Measurements from ENCODE around the gene OPRM1.

Gene OPRM1

GRCh38 chr6:154099211-154099610, 60.2 kb downstream of the OPRM1 start:
- TF ChIP-seq Cebpa-rat (IDR thresholded peaks at IDR 0.05), result no peak
- no peaks in the 10 kb centered on the region for H3K9me3 ChIP-seq (replicated peaks in 1 of 11)
- no peak overlapping the region for H3K4me3 ChIP-seq
- no peak overlapping the region for H3K27ac ChIP-seq
- H3K36me3 ChIP-seq, result no peaks in the 10 kb centered on the region
- H3K4me2 ChIP-seq, result no peak overlapping the region
- no peaks in the 10 kb centered on the region for H4K20me1 ChIP-seq
- no peaks in the 10 kb centered on the region for H3K4me1 ChIP-seq
- no peaks in the 10 kb centered on the region for H3K27me3 ChIP-seq
- no peak overlapping the region for H3K9ac ChIP-seq

- H3K27me3 ChIP-seq, result no peaks in the 10 kb centered on the region
- H3K9me3 ChIP-seq (replicated peaks in 1 of 11), result peaks cover 0 to 16% (median 7%) of the 10 kb centered on the region in 11 experiments; a peak in 8 of 22 replicates
- no peak overlapping the region for H3K4me2 ChIP-seq
- no peaks in the 10 kb centered on the region for H3K36me3 ChIP-seq
- H3K27ac ChIP-seq, result no peak overlapping the region
- H4K20me1 ChIP-seq, result no peaks in the 10 kb centered on the region
- TF ChIP-seq Cebpa-rat (IDR thresholded peaks at IDR 0.05), result no peak
- no peak overlapping the region for H3K9ac ChIP-seq
- no peak overlapping the region for H3K4me3 ChIP-seq
- H3K4me1 ChIP-seq, result no peaks in the 10 kb centered on the region
Measured at GRCh38 chr6:154106251-154106650, 67.2 kb downstream of the OPRM1 start.

GRCh38 chr6:154111025-154111424, 72.0 kb downstream of the OPRM1 start:
- Histone ChIP-seq H3K9ac (no peak overlapping the region), H3K27ac (no peak overlapping the region)

GRCh38 chr6:154112181-154112809, 73.3 kb downstream of the OPRM1 start:
- Histone ChIP-seq H3K4me2 (no peak overlapping the region), H3K27ac (no peak overlapping the region), H3K36me3 (no peaks in the 10 kb centered on the region), H3K27me3 (no peaks in the 10 kb centered on the region), H3K4me3 (no peak overlapping the region), H3K9ac (no peak overlapping the region), H4K20me1 (no peaks in the 10 kb centered on the region), H3K9me3 (replicated peaks in 1 of 11) (peaks cover 0 to 13% (median 0%) of the 10 kb centered on the region in 11 experiments; a peak in 3 of 22 replicates), H3K4me1 (0 out of 20 replicates have a peak, but pooled peaks cover 0 to 6% (median 0%) of the 10 kb centered on the region in 10 experiments)
- TF ChIP-seq Cebpa-rat (IDR thresholded peaks at IDR 0.05), result no peak

More at GRCh38 chr6:154111025-154111424, 72.0 kb downstream of the OPRM1 start:
- Histone ChIP-seq H3K4me3 (no peak overlapping the region), H4K20me1 (no peaks in the 10 kb centered on the region), H3K9me3 (replicated peaks in 1 of 11) (peaks cover 0 to 13% (median 3%) of the 10 kb centered on the region in 11 experiments; a peak in 5 of 22 replicates), H3K4me2 (no peak overlapping the region), H3K36me3 (no peaks in the 10 kb centered on the region), H3K4me1 (0 out of 20 replicates have a peak, but pooled peaks cover 0 to 6% (median 0%) of the 10 kb centered on the region in 10 experiments), H3K27me3 (no peaks in the 10 kb centered on the region)
- no peak for TF ChIP-seq Cebpa-rat (IDR thresholded peaks at IDR 0.05)

GRCh38 chr6:154113392-154113791, 74.4 kb downstream of the OPRM1 start:
- H3K9me3 ChIP-seq (replicated peaks in 1 of 11), result peaks cover 0 to 13% (median 0%) of the 10 kb centered on the region in 11 experiments; a peak in 3 of 22 replicates
- 0 out of 20 replicates have a peak, but pooled peaks cover 0 to 6% (median 0%) of the 10 kb centered on the region in 10 experiments for H3K4me1 ChIP-seq
- TF ChIP-seq Cebpa-rat (IDR thresholded peaks at IDR 0.05), result no peak
- H3K4me2 ChIP-seq, result no peak overlapping the region
- no peak overlapping the region for H3K27ac ChIP-seq
- no peaks in the 10 kb centered on the region for H4K20me1 ChIP-seq
- no peaks in the 10 kb centered on the region for H3K27me3 ChIP-seq
- no peak overlapping the region for H3K9ac ChIP-seq
- H3K36me3 ChIP-seq, result no peaks in the 10 kb centered on the region
- no peak overlapping the region for H3K4me3 ChIP-seq

GRCh38 chr6:154117485-154117884, 78.4 kb downstream of the OPRM1 start:
- H3K4me1 ChIP-seq, result no peaks in the 10 kb centered on the region; a peak in 1 of 20 replicates
- H3K36me3 ChIP-seq, result no peaks in the 10 kb centered on the region
- H3K27ac ChIP-seq, result no peak overlapping the region
- TF ChIP-seq Cebpa-rat (IDR thresholded peaks at IDR 0.05), result no peak
- no peak overlapping the region for H3K9ac ChIP-seq
- no peaks in the 10 kb centered on the region for H4K20me1 ChIP-seq
- no peaks in the 10 kb centered on the region for H3K27me3 ChIP-seq
- H3K9me3 ChIP-seq (replicated peaks in 1 of 11), result peaks cover 4 to 15% (median 8%) of the 10 kb centered on the region in 11 experiments; a peak in 20 of 22 replicates
- H3K4me3 ChIP-seq, result no peak overlapping the region
- H3K4me2 ChIP-seq, result no peak overlapping the region

GRCh38 chr6:154122195-154122925, 83.3 kb downstream of the OPRM1 start:
- Histone ChIP-seq H4K20me1 (no peaks in the 10 kb centered on the region), H3K27me3 (no peaks in the 10 kb centered on the region), H3K9ac (no peak overlapping the region), H3K36me3 (no peaks in the 10 kb centered on the region), H3K27ac (no peak overlapping the region; a peak in 1 of 22 replicates), H3K4me1 (peaks cover 0 to 44% (median 16%) of the 10 kb centered on the region in 10 experiments; a peak in 15 of 20 replicates), H3K4me2 (peak overlapping the region in 2 of 11 experiments; percentile 30 to 34; a peak in 2 of 22 replicates), H3K9me3 (replicated peaks in 1 of 11) (peaks cover 15 to 28% (median 22%) of the 10 kb centered on the region in 11 experiments), H3K4me3 (no peak overlapping the region)
- TF ChIP-seq Cebpa-rat (IDR thresholded peaks at IDR 0.05), result no peak

- H3K4me1 ChIP-seq, result peaks cover 0 to 50% (median 16%) of the 10 kb centered on the region in 10 experiments; a peak in 15 of 20 replicates
- no peaks in the 10 kb centered on the region for H4K20me1 ChIP-seq
- peak overlapping the region in 3 of 11 experiments; percentile 46 to 64 (median 50); a peak in 5 of 22 replicates for H3K27ac ChIP-seq
- peak overlapping the region in 3 of 11 experiments; percentile 13 to 34 (median 30); a peak in 5 of 22 replicates for H3K4me2 ChIP-seq
- no peaks in the 10 kb centered on the region for H3K27me3 ChIP-seq
- no peak overlapping the region for H3K4me3 ChIP-seq
- H3K9ac ChIP-seq, result no peak overlapping the region
- no peak for TF ChIP-seq Cebpa-rat (IDR thresholded peaks at IDR 0.05)
- H3K9me3 ChIP-seq (replicated peaks in 1 of 11), result peaks cover 15 to 28% (median 22%) of the 10 kb centered on the region in 11 experiments
- H3K36me3 ChIP-seq, result no peaks in the 10 kb centered on the region
Measured at GRCh38 chr6:154123155-154123956, 84.3 kb downstream of the OPRM1 start.
